HEK293T (cell line): ENCODE data around the gene IL5.
"Not testable (repeated sequence)": the region's sequence is repeated elsewhere in the genome, so short reads cannot be mapped to it uniquely, and the experiment has no call there.

Experiments
- CTCF ChIA-PET: fragments of 350-600 bp; formaldehyde crosslinking; extraction: SDS; loops from one replicate; lab custom pipeline; 2021; ENCODE audit warnings: antibody characterized with exemption, inconsistent platforms; lab: Yijun Ruan, JAX
- POLR2A ChIA-PET: fragments of 350-600 bp; formaldehyde crosslinking; extraction: SDS; loops from one replicate; lab custom pipeline; 2020; ENCODE audit warnings: antibody characterized with exemption, inconsistent platforms; lab: Yijun Ruan, JAX
- DNase-seq: peaks from one replicate; pipeline ENCODE4 v3.0.0; 2012; ENCODE audit warnings: mixed read lengths; ENCODE audit errors: extremely low spot score
- ARNT ChIP-seq: fragments of 450-650 bp; IDR thresholded peaks from 2 replicates; pipeline ENCODE4 v1.6.1; 2017; ENCODE audit warnings: mild to moderate bottlenecking
- BHLHE40 ChIP-seq: fragments of 450-650 bp; IDR thresholded peaks from 2 replicates; pipeline ENCODE4 v1.6.1; 2016; ENCODE audit warnings: mild to moderate bottlenecking, moderate library complexity, borderline replicate concordance
- CTBP1 ChIP-seq: fragments of 450-650 bp; IDR thresholded peaks from 2 replicates; pipeline ENCODE4 v1.6.1; 2016; ENCODE audit warnings: borderline replicate concordance
- ELF4 ChIP-seq: fragments of 450-650 bp; IDR thresholded peaks from 2 replicates; pipeline ENCODE4 v1.6.1; 2017; ENCODE audit warnings: antibody characterized with exemption
- FOXA1 ChIP-seq: fragments of 450-650 bp; IDR thresholded peaks from 2 replicates; pipeline ENCODE4 v1.6.1; 2016; ENCODE audit warnings: mild to moderate bottlenecking
- FOXK2 ChIP-seq: fragments of 450-650 bp; IDR thresholded peaks from 2 replicates; pipeline ENCODE4 v1.6.1; 2016; ENCODE audit warnings: mild to moderate bottlenecking
- FOXM1 ChIP-seq: fragments of 450-650 bp; IDR thresholded peaks from 2 replicates; pipeline ENCODE4 v1.6.1; 2017; ENCODE audit warnings: mild to moderate bottlenecking, borderline replicate concordance
- HDGF ChIP-seq: fragments of 450-650 bp; IDR thresholded peaks from 2 replicates; pipeline ENCODE4 v1.6.1; 2017; ENCODE audit warnings: antibody characterized with exemption, borderline replicate concordance
- L3MBTL2 ChIP-seq: fragments of 450-650 bp; conservative IDR thresholded peaks from 2 replicates; pipeline ENCODE4 v1.6.1; 2016; ENCODE audit warnings: mild to moderate bottlenecking
- LEF1 ChIP-seq: fragments of 450-650 bp; IDR thresholded peaks from 2 replicates; pipeline ENCODE4 v1.6.1; 2017; ENCODE audit warnings: mild to moderate bottlenecking, borderline replicate concordance
- NFRKB ChIP-seq: fragments of 450-650 bp; IDR thresholded peaks from 2 replicates; pipeline ENCODE4 v1.6.1; 2016; ENCODE audit warnings: mild to moderate bottlenecking, moderate library complexity
- PKNOX1 ChIP-seq: fragments of 450-650 bp; IDR thresholded peaks from 2 replicates; pipeline ENCODE4 v1.6.1; 2016
- SP1 ChIP-seq: fragments of 450-650 bp; IDR thresholded peaks from 2 replicates; pipeline ENCODE4 v1.6.1; 2017
- SUZ12 ChIP-seq: fragments of 450-650 bp; IDR thresholded peaks from 2 replicates; pipeline ENCODE4 v1.6.1; 2016; ENCODE audit warnings: mild to moderate bottlenecking
- TARDBP ChIP-seq: fragments of 450-650 bp; IDR thresholded peaks from 2 replicates; pipeline ENCODE4 v1.6.1; 2016
- ZNF384 ChIP-seq: fragments of 450-650 bp; IDR thresholded peaks from 2 replicates; pipeline ENCODE4 v1.6.1; 2016

Gene IL5

DNA sequence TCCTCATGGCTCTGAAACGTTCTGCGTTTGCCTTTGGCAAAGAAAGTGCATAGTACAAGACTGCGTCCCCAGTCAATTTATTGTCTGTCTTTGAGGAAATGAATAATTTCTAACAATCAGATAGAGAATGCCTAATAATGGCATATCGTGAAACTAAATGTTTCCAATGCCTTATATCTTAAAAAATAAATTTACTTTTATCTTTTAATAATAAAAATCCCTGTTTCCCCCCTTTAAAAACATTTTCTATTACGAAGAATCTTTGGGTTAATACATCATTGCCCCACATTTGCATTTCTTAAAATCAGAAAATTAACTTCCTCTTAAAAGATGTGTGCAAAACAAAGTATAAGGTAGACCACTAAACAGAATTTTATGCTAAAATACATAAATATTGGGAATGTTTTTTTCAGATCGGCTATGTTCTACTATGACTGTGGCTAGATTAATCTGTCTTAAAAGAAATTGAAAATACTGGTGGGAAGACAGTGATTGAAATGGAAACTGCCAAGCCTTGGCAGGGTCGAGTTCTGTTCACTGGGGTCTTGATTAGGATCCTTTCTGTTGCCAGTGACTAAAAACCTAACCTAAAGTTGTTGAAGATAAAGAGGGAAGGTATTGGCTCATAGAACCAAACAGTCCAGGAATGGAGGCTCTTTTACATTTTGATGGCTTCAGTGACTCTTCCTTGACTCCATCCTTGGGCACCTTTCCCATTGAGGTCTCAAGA is at the start of gene IL5:
TSS of gene IL5 (minus strand) at position 51 of the 730 bp plus-strand sequence. CDS start at position 7, 44 bp downstream.
- ChIA-PET CTCF (no interaction called here), POLR2A (interaction anchor here (1.5 kb wide), 1 partner anchor 13 kb away, joined by 4 read pairs; the partner anchor contains the start of gene RAD50)
- TF ChIP-seq FOXK2: no peak
- no peak for TF ChIP-seq PKNOX1
- no peak for TF ChIP-seq SP1
- no peak for TF ChIP-seq TARDBP

DNA sequence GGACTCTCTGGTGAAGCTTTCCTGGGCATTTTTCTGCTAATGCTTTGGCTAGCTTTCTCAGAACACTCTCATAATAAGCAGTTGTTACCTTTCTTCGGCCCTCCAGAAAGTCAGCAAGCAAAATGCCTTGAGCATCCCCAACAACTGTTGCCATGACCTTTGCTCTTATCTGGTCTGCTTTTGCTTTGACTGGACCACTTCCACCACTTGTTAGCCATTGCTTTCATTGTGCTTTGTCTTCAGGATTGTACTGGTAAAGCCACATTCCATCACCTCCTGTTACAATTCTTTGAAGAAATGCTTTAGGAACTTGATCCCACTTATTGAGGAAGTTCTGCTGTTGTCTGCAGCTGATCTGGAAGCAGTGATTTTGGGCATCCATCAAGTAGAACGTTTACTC is 49.2 kb upstream of the IL5 start:
- DNase-seq: no peak
- TF ChIP-seq FOXM1 (no peak), PKNOX1 (no peak), SP1 (no peak), CTBP1 (no peak), FOXK2 (no peak), ELF4 (no peak), ZNF384 (no peak), NFRKB (no peak)
- POLR2A ChIA-PET: no interaction called here
- CTCF ChIA-PET: no interaction called here

More for the DNA sequence above, at the start of gene IL5:
- no peak for DNase-seq

- ChIA-PET POLR2A (no interaction called here), CTCF (no interaction called here)
- TF ChIP-seq ELF4 (no peak), HDGF (no peak), ZNF384 (no peak), TARDBP (no peak), FOXM1 (no peak), NFRKB (no peak), FOXK2 (no peak), SP1 (no peak), BHLHE40 (no peak), ARNT (no peak), PKNOX1 (no peak), L3MBTL2 (no peak), SUZ12 (no peak), LEF1 (no peak), CTBP1 (no peak), FOXA1 (no peak)
- DNase-seq: no peak
These were observed 47.8 kb upstream of the IL5 start for GRCh38 chr5:132591145-132591544.

DNA sequence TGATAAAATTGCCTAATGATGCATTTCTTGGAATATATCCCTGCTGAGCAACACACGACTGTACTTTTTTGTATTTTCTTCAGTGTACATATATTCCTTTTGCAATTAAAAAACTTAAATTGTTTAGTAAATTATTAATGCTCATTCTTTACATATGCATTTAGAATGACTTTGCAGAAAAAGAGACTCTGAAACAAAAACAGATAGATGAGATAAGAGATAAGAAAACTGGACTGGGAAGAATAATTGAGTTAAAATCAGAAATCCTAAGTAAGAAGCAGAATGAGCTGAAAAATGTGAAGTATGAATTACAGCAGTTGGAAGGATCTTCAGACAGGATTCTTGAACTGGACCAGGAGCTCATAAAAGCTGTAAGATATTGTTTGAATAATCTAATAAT is 46.1 kb upstream of the IL5 start:
- TF ChIP-seq ELF4 (no peak), LEF1 (no peak), HDGF (no peak), PKNOX1 (no peak), BHLHE40 (no peak), L3MBTL2 (no peak), TARDBP (no peak), ARNT (no peak), SP1 (no peak), NFRKB (no peak), FOXM1 (no peak), ZNF384 (no peak), CTBP1 (no peak), SUZ12 (no peak)
- DNase-seq: no peak
- ChIA-PET CTCF (no interaction called here), POLR2A (no interaction called here)

DNA sequence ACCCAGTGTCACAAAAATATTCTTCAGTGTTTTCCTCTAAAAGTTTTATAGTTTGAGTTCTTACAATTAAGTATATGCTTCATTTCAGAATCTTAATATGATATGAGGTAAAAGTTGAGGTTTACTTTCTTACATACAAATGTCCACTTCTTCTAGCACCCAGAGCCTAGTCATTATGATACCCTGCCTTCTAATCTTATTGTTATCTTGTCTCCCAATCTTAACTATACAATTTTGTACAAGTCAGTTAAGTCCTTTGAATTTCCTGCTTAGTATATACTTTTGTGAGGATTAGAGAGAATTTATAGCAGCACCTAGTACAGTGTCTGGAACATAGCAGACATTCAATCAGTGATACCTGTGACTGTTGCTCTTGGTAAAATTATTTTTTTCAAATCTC is 42.7 kb upstream of the IL5 start:
- no peak for DNase-seq
- ChIA-PET POLR2A (no interaction called here), CTCF (no interaction called here)
- TF ChIP-seq ARNT (no peak), HDGF (no peak), FOXK2 (no peak), LEF1 (no peak), PKNOX1 (no peak)

DNA sequence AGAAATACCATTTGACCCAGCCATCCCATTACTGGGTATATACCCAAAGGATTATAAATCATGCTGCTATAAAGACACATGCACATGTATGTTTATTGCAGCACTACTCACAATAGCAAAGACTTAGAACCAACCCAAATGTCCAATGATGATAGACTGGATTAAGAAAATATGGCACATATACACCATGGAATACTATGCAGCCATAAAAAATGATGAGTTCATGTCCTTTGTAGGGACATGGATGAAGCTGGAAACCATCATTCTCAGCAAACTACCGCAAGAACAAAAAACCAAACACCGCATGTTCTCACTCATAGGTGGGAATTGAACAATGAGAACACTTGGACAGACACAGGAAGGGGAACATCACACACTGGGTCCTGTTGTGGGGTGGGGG is 41.2 kb upstream of the IL5 start:
- CTCF ChIA-PET, POLR2A ChIA-PET, DNase-seq: not testable (repeated sequence)
